Brain microvascular endothelial cell (primary cell): ENCODE results near the gene EEFSEC.
A peak's percentile ranks its signal among the peaks of the same experiment; 100 is the strongest.

Experiments used
- DNase-seq: peaks from one replicate; pipeline ENCODE4 v3.0.0-alpha.2; 2020
- H3K27ac ChIP-seq: fragments of 250-450 bp; sonication (Bioruptor Pico); 2 replicates; pipeline ENCODE4 v1.5.1; 2020; ENCODE audit warnings: mild to moderate bottlenecking, moderate library complexity
- H3K27me3 ChIP-seq: fragments of 250-450 bp; sonication (Bioruptor Pico); replicated peaks from 2 replicates; pipeline ENCODE4 v1.5.1; 2020; ENCODE audit warnings: mild to moderate bottlenecking
- H3K36me3 ChIP-seq: fragments of 250-450 bp; sonication (Bioruptor Pico); replicated peaks from 2 replicates; pipeline ENCODE4 v1.5.1; 2020; ENCODE audit warnings: mild to moderate bottlenecking
- H3K4me3 ChIP-seq: 2 replicates; pipeline ENCODE4 v1.5.1; 2011; ENCODE audit warnings: low read depth, mild to moderate bottlenecking, control low read depth, low read length, moderate library complexity
- in situ Hi-C: cut with HindIII; loops from 2 replicates; pipeline ENCODE4 v1.10.0; 2017; ENCODE audit warnings: low sequenced_read_pairs, low pct_ligation_motif_present
- TF ChIP-seq, protein P1 (sequence below): IDR thresholded peaks from 2 replicates; pipeline ENCODE4 v1.5.1; 2011; ENCODE audit warnings: low read depth, mild to moderate bottlenecking, moderate library complexity, low read length, control low read depth, inconsistent platforms; ENCODE audit errors: missing control alignments

Gene EEFSEC

DNA sequence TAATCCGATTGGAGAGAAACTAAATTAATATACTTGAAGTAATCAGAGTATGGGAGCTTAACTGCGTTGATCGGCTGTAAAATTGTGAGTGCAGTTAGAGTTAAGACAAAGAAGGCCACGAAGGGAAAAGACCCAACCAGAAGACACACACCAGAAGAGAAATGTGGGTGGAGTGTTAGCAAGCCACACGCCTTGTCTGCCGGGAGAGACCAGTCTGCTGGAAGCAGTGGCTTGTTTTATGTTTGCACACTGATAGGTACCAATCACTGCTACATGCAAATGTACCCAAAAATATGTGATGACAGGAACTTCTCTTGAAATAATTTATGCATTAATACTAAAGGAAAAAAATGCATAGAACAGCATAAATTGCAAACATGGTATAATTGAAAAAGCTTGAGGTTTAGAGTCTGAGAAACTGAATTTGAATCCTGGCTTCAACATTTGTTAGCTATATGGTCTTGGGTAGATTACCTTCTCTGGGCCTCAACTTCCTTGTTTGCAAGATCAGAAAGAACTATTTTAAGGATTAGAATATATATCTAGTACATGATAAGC lies 23.1 kb downstream of the EEFSEC start:
- DNase-seq = no peak

DNA sequence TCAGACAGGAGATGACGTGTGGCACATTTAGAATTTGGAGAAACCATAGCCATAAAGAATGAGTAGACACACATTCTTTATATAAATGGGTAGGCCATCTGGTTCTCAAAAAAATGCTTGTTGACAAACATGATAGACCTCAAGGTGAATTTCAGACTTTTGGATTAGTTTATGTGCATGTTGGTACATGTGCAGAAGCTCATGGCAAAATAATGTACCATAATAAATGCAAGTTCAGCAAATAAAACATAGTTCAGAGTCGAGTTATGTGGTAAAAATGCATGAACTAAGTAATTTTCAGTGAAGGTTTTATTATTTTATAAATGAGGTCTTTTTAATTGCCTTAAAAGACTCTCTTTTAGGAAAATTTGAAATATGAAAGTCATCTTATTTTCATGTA lies 24.6 kb downstream of the EEFSEC start:
- no peak overlapping the region for H3K27ac ChIP-seq
- H3K4me3 ChIP-seq = peak overlapping the region; percentile 18
- no peaks in the 10 kb centered on the region for H3K27me3 ChIP-seq
- H3K36me3 ChIP-seq = no peaks in the 10 kb centered on the region
- TF ChIP-seq, protein P1, sequence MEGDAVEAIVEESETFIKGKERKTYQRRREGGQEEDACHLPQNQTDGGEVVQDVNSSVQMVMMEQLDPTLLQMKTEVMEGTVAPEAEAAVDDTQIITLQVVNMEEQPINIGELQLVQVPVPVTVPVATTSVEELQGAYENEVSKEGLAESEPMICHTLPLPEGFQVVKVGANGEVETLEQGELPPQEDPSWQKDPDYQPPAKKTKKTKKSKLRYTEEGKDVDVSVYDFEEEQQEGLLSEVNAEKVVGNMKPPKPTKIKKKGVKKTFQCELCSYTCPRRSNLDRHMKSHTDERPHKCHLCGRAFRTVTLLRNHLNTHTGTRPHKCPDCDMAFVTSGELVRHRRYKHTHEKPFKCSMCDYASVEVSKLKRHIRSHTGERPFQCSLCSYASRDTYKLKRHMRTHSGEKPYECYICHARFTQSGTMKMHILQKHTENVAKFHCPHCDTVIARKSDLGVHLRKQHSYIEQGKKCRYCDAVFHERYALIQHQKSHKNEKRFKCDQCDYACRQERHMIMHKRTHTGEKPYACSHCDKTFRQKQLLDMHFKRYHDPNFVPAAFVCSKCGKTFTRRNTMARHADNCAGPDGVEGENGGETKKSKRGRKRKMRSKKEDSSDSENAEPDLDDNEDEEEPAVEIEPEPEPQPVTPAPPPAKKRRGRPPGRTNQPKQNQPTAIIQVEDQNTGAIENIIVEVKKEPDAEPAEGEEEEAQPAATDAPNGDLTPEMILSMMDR = no peak
- in situ Hi-C loops = no loop called here
- no peak for DNase-seq

More for the DNA sequence above, 23.1 kb downstream of the EEFSEC start:
- Histone ChIP-seq H3K27ac (no peak overlapping the region), H3K4me3 (no peak overlapping the region), H3K27me3 (no peaks in the 10 kb centered on the region), H3K36me3 (no peaks in the 10 kb centered on the region)
- in situ Hi-C loops = no loop called here
- TF ChIP-seq, protein P1 = no peak

DNA sequence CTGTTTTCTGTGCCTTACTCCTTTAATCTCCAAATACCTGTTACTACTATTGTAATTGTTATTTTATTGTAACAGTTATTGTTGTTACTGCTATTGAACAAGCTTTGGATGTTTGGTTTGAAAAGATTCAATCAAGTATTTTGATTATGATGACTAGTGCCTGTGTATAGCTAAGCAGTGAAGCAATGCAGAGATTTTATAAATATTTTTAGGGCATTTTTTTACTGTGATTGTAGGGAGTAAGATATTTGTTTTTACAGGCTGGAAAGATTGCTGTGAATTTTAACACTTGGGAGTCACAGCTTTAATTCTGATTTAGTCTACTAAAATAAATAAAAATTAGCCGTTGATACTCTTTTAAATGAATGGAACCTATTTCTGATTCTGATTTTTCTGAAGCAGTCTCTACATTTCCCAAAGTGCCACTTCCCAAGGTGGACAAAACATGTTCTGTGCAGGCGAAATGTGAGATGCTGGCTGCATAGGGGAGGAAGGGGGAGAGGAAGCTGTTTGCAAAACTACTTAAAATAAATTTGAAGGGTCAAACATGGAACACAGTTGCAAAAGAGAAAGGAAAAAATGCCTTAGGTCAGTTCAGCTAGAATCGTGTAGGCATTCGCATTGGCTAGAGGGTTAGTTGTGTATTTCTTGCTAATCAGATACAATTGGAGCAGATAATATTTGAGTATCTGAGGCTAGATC lies 25.7 kb downstream of the EEFSEC start:
- in situ Hi-C loops = no loop called here
- H3K27me3 ChIP-seq = no peaks in the 10 kb centered on the region
- H3K27ac ChIP-seq = no peak overlapping the region
- no peak for DNase-seq
- TF ChIP-seq, protein P1 = no peak
- H3K36me3 ChIP-seq = no peaks in the 10 kb centered on the region
- H3K4me3 ChIP-seq = peak overlapping the region; percentile 18

DNA sequence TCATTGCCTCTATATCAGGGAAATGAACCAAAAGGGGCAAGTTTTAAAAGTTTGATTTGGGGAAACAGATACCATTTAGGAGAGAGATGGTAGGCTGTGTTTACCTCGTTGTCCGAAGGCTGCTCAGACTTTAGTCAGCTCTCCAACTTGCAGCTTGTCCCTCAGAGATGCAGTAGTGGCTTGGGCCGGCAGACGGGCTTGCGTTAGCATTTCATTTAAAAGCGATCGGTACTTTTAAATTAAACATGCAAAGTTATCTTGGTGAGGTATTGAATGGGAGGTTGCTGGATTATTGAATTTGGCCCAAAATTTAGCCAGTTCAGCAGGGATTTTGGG lies 26.2 kb downstream of the EEFSEC start:
- no peaks in the 10 kb centered on the region for H3K36me3 ChIP-seq
- no peaks in the 10 kb centered on the region for H3K27me3 ChIP-seq
- TF ChIP-seq, protein P1 = no peak
- no peak overlapping the region for H3K27ac ChIP-seq
- in situ Hi-C loops = no loop called here
- DNase-seq = no peak
- H3K4me3 ChIP-seq = no peak overlapping the region

DNA sequence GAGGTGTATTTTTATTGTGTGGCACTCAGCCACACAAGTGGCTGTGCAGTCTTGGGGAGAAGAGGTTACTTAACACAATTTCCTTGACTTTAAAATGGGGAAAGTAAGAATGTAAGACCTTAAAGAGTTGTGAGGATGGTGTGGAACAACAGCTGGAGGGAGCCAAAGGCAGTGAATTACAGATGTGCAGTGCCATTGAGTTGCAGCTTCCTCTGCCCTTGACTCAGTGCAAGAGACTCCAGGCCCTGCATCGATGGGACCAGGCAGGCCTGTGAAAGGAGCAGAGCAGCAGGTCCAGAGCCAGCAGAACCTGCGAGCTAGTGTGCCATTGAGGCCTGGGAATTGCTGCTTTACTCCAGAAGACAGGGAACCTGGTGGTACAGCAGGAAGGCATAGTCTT lies 27.2 kb downstream of the EEFSEC start:
- TF ChIP-seq, protein P1 = no peak
- in situ Hi-C loops = no loop called here
- H3K36me3 ChIP-seq = no peaks in the 10 kb centered on the region
- DNase-seq = no peak
- no peaks in the 10 kb centered on the region for H3K27me3 ChIP-seq
- H3K27ac ChIP-seq = no peak overlapping the region
- no peak overlapping the region for H3K4me3 ChIP-seq

DNA sequence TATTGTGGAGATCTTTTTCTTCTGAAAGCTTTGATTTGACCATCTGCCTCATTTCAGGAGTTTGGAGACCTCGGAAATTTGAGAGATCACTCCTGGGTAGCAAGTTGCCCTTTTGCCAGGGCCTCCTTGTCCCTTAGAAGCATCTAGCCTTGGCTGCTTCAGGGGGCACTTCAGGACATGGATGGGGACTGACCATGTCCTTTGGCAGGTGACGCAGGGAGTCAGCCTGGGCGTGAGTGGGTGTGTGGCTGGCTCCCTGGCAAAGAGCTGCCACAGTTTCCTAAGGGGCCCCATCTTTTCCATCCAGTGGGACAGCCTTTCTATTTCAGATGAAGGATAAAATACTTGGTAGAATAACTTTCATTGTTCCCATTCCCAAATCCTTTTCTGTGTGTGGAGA lies 27.6 kb downstream of the EEFSEC start:
- in situ Hi-C loops = no loop called here
- no peaks in the 10 kb centered on the region for H3K36me3 ChIP-seq
- no peak overlapping the region for H3K4me3 ChIP-seq
- H3K27ac ChIP-seq = no peak overlapping the region
- H3K27me3 ChIP-seq = no peaks in the 10 kb centered on the region
- DNase-seq = no peak
- TF ChIP-seq, protein P1 = no peak
